ENCODE results near the gene GRB2. TPM values are rescaled to one million over a fixed set of nuclear protein-coding genes. Genes with fewer than 3 reads are reported as not detected.

GRB2 gene
- total and polyA plus RNA-seq, 7 donors, result 39.5 to 71.6 (median 65.0) TPM

DNA sequence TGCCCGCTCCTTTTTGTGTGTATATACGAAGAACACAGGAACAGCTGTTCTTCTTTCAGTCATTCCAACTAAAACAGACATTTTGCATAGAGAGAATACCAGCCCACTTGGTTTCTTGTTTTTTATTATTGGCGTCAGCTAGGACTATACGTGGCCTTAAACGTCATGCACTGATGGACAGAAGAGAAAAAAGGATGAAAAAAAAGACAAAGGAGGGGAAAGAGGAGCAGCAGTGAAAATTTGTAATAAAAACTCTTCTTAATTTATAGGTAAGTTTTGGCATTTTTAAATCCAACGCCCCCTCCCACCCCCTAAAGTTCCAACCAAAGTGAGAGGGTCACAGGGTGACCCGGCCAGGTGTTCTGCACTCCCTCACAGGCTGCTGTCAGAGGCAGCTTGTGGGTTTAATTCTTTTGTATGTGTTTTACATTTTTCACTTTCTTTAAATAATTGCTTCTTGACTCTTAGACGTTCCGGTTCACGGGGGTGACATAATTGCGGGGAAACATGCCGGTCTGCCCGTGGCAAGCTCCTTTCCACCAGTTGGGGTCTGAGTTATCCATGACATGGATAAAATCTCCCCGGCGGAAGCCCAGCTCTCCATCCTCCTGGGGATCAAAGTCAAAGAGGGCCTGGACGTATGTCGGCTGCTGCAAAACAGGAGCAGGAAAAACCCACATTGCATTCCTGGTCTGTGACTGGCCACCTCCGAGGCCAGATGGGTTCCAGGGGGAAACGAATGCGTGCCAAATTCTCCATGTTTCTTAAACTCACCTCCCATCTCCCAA, 85.4 kb downstream of the GRB2 start:
- H3K4me1 ChIP-seq, result no peaks in the 10 kb centered on the region
- DNase-seq (no peak), ATAC-seq (no peak)
- intact Hi-C loops (cut with DNase I), result loop anchor here in 1 of 2 donors (1.0 to 5.0 kb wide), 2 partner anchors 84 to 197 kb away; partner anchors contain the start of genes CASKIN2 and TSEN54
- TF ChIP-seq, protein P1, sequence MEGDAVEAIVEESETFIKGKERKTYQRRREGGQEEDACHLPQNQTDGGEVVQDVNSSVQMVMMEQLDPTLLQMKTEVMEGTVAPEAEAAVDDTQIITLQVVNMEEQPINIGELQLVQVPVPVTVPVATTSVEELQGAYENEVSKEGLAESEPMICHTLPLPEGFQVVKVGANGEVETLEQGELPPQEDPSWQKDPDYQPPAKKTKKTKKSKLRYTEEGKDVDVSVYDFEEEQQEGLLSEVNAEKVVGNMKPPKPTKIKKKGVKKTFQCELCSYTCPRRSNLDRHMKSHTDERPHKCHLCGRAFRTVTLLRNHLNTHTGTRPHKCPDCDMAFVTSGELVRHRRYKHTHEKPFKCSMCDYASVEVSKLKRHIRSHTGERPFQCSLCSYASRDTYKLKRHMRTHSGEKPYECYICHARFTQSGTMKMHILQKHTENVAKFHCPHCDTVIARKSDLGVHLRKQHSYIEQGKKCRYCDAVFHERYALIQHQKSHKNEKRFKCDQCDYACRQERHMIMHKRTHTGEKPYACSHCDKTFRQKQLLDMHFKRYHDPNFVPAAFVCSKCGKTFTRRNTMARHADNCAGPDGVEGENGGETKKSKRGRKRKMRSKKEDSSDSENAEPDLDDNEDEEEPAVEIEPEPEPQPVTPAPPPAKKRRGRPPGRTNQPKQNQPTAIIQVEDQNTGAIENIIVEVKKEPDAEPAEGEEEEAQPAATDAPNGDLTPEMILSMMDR (IDR thresholded peaks at IDR 0.05), result no peak
- no peaks in the 10 kb centered on the region for H3K27me3 ChIP-seq (ENCODE audit: insufficient read depth in 3 of 3, low read length in 2 of 3)
- WGBS, 3 donors, result 76 to 80% (median 78%) methylated on average over 20 of the region's 20 CpGs
- no peak overlapping the region for H3K4me3 ChIP-seq
- H3K27ac ChIP-seq, result no peak overlapping the region
- H3K36me3 ChIP-seq (ENCODE audit: insufficient read depth in 1 of 2, low read depth in 1 of 2), result peaks cover 0 to 48% of the 10 kb centered on the region in 2 donors
- H3K9me3 ChIP-seq, result no peaks in the 10 kb centered on the region

DNA sequence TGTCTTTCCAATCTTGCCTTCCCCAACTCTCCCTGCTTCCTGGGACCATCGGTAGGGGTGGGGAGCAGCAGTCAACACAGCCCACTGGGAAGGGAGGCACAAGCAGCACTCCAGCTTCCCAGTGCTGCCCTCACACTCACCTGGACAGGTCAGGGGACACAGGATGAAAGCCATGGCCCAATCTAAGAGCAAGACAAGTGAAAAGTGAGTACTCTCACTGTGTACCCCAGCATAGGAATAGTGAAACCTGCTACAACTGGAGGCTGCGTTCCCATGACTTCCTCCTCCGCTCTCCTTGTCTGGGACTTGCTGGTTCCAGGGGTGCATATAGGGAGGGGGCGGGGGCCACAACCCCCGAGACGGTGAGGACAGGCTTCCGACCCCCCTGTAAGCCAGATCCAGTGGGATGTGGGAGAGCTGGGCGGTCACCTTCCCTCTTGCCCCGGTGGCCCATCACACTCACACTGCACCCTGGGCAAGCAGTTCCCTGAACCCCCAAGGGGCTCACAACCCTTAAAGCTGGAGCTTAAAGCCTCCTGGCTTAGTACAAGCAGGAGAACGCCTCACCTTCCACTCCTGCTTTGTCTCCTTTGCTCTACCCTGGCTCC, 86.8 kb downstream of the GRB2 start:
- H3K36me3 ChIP-seq (ENCODE audit: insufficient read depth in 1 of 2, low read depth in 1 of 2), result peaks cover 0 to 45% of the 10 kb centered on the region in 2 donors
- TF ChIP-seq, protein P1 (IDR thresholded peaks at IDR 0.05), result no peak
- H3K4me1 ChIP-seq, result no peaks in the 10 kb centered on the region
- H3K9me3 ChIP-seq, result no peaks in the 10 kb centered on the region
- intact Hi-C loops (cut with DNase I), result no loop called here
- no peaks in the 10 kb centered on the region for H3K27me3 ChIP-seq (ENCODE audit: insufficient read depth in 3 of 3, low read length in 2 of 3)
- no peak overlapping the region for H3K27ac ChIP-seq
- DNase-seq (no peak), ATAC-seq (no peak)
- WGBS, 3 donors, result 90 to 94% (median 92%) methylated on average over 10 of the region's 10 CpGs
- H3K4me3 ChIP-seq, result no peak overlapping the region

DNA sequence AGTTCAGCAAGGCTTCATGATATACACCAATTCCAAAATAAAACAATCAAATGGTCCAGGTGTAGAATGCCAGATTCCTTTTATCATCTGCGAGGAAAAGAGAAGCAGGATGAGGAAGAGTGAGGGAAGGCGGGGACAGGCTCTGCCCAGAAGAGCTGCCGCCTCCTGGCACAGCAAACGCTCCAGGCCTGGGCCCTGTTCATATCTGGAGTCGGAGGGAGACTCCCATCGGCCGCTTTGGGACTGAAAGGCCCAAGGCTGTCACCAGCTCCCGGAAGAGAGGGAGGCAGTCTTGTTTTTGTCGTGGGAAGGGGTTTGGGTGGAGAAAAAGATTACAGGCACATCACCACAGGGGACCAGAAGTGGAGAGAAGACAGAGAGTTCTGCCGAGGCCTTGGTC, 87.3 kb downstream of the GRB2 start:
- Histone ChIP-seq H3K4me3 (no peak overlapping the region), H3K27me3 (ENCODE audit: insufficient read depth in 3 of 3, low read length in 2 of 3) (no peaks in the 10 kb centered on the region), H3K4me1 (no peaks in the 10 kb centered on the region), H3K9me3 (no peaks in the 10 kb centered on the region), H3K27ac (no peak overlapping the region), H3K36me3 (ENCODE audit: insufficient read depth in 1 of 2, low read depth in 1 of 2) (peaks cover 0 to 45% of the 10 kb centered on the region in 2 donors)
- intact Hi-C loops (cut with DNase I), result no loop called here
- ATAC-seq (no peak), DNase-seq (no peak)
- 62 to 78% (median 73%) methylated on average over 10 of the region's 10 CpGs for WGBS, 3 donors
- TF ChIP-seq, protein P1 (IDR thresholded peaks at IDR 0.05), result no peak

DNA sequence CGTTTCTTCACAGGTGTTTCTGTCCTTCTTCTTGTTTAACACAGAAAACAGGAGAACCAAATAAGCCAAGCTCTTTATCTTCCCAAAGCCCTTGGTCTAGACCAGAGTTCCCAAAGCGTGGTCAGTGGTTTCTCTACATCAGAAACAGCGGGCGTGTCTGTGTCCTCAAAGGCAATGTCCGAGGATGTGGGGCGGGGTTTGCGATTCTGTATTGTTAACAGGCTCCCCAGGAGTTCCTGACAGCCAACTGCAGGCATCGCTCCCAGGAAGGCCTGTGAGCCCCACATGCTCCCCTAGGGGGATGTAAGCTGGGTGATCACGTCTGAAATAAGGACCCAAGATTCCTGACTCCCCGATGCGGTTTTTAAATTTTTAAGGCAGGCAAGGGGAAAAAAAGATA, 87.8 kb downstream of the GRB2 start:
- peaks cover 0 to 45% of the 10 kb centered on the region in 2 donors for H3K36me3 ChIP-seq (ENCODE audit: insufficient read depth in 1 of 2, low read depth in 1 of 2)

More for the DNA sequence above, 87.8 kb downstream of the GRB2 start:
- Histone ChIP-seq H3K27me3 (ENCODE audit: insufficient read depth in 3 of 3, low read length in 2 of 3) (no peaks in the 10 kb centered on the region), H3K4me1 (no peaks in the 10 kb centered on the region), H3K27ac (no peak overlapping the region), H3K9me3 (no peaks in the 10 kb centered on the region), H3K4me3 (no peak overlapping the region)
- 78 to 80% (median 79%) methylated on average over 11 of the region's 11 CpGs for WGBS, 3 donors
- no peak for DNase-seq
- TF ChIP-seq, protein P1 (IDR thresholded peaks at IDR 0.05), result no peak
- intact Hi-C loops (cut with DNase I), result no loop called here
- no peak for ATAC-seq
